HG03442 (cell line): ENCODE results near the gene FAM131A.

Source experiments
- ATAC-seq: cut with Tn5 transposase; IDR thresholded peaks from one replicate; pipeline ENCODE4 v1.9.1; 2021; ENCODE audit warnings: mild to moderate bottlenecking, moderate library complexity; ENCODE audit not compliant: unreplicated experiment

Gene FAM131A

DNA sequence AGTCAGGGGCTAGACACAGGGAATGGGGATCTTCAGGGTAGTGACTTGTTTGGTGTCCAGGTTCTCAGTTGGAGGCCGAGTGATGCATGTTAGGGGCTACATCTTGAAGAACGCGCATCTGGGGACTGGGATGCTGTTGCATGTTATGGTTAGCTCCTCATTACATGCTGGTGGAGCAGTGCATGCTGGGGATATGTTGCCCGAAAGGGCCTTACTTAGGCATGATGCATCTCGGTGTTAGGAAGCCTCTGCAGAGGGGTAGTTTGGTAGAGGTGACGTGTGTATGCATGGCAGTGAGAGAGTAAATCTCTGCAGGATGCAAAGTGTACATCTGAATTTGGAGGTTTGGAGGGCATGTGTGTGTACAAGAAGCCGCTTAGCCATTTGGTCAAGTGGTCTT, 20.6 kb upstream of the FAM131A start:
- no peak for ATAC-seq

DNA sequence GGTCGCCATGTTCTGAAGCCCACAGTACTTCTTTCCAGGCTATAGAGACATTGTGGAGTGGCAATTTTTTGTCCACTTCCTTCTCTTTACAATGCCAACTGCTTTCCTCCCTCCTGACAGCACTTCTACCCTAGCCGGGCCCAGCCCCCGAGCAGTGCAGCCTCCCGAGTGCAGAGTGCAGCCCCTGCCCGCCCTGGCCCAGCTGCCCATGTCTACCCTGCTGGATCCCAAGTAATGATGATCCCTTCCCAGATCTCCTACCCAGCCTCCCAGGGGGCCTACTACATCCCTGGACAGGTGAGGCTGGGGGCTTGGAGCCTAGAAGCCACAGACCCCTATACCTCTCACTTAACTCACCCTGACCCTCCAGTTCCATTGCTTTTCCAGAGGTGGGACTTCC, 20.2 kb upstream of the FAM131A start:
- ATAC-seq = no peak

DNA sequence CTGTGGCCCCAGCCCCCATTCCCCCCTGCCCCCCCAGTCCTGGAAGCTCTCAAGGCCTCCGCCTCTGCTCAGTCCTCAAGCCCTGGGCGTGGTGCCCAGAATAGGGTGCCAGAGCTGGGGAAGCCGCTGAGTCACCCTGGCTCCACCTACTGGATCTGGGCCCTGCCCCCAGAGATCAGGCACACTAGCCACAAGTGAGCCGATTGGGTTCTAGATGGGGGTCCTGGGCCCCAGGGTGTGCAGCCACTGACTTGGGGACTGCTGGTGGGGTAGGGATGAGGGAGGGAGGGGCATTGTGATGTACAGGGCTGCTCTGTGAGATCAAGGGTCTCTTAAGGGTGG, 17.3 kb upstream of the FAM131A start:
- ATAC-seq = no peak

DNA sequence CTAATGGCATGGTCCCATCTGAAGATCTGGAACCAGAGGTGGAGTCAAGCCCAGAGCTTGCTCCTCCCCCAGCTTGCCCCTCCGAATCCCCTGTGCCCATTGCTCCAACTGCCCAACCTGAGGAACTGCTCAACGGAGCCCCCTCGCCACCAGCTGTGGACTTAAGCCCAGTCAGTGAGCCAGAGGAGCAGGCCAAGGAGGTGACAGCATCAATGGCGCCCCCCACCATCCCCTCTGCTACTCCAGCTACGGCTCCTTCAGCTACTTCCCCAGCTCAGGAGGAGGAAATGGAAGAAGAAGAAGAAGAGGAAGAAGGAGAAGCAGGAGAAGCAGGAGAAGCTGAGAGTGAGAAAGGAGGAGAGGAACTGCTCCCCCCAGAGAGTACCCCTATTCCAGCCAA, 15.7 kb upstream of the FAM131A start:
- no peak for ATAC-seq

DNA sequence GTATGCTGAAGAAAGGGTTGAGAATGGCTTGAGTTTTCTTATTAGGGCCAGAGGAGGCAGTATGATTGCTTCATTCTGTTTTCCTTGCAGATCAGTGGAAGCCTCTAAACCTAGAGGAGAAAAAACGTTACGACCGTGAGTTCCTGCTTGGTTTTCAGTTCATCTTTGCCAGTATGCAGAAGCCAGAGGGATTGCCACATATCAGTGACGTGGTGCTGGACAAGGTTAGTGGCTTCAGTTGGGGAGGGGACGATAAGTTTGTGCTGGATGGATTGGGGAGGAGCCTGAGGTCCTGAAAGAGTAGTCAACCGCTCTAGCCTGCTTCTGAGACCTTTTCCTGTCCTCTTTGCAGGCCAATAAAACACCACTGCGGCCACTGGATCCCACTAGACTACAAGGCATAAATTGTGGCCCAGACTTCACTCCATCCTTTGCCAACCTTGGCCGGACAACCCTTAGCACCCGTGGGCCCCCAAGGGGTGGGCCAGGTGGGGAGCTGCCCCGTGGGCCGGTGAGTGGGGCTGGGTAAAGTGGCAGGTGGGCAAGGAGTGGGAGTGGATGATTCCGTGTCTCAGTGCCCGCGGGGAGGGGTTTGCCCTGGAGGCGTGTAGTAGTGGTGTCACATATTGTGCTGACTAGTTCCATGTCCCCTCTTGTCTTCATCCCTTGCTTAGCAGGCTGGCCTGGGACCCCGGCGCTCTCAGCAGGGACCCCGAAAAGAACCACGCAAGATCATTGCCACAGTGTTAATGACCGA, 14.5 kb upstream of the FAM131A start:
- no peak for ATAC-seq

DNA sequence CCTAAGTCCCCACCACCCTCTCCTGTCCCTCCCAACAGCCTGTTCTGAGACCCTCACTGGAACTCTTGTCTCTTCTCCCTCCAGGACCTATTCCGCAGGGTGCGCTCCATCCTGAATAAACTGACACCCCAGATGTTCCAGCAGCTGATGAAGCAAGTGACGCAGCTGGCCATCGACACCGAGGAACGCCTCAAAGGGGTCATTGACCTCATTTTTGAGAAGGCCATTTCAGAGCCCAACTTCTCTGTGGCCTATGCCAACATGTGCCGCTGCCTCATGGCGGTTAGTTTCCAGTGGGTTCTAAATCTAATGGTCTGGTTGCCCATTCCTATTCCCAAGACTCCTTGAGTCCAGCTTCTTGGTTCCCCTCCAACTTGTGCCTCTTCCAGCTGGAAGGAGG, 13.7 kb upstream of the FAM131A start:
- ATAC-seq = no peak

DNA sequence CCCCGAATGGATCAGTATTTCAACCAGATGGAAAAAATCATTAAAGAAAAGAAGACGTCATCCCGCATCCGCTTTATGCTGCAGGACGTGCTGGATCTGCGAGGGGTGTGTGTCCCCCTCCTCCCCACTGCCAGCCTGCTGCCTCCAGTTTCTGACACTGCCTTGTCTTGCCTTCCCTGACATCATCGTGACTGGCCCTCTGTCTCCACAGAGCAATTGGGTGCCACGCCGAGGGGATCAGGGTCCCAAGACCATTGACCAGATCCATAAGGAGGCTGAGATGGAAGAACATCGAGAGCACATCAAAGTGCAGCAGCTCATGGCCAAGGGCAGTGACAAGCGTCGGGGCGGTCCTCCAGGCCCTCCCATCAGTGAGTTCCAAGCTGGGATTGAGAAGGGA, 12.1 kb upstream of the FAM131A start:
- no peak for ATAC-seq

DNA sequence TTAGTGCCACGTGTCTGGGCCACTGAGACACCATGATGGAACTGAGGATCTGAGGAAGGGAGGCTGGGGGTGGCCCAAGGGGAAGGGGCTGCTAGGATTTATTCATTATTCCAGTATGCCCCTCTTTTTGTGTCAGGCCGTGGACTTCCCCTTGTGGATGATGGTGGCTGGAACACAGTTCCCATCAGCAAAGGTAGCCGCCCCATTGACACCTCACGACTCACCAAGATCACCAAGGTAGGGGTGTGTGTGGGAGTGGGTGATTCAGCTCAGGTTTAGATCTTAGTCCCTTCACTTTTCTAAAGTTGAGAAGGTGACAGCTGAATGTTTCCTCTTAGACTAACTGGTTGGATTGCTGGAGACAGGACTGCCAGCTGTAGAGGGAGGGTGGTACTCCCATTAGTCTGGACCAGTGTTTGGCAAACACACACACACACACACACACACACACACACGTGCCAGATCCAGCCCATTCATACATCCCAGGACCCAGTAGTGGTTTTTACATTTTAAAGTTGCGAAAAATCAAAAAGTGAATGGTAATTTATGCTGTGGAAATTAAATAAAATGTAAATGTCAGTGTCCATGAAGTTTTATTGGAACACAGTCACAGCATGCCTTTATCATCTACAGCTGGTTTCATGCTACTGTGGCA, 11.6 kb upstream of the FAM131A start:
- ATAC-seq = no peak

DNA sequence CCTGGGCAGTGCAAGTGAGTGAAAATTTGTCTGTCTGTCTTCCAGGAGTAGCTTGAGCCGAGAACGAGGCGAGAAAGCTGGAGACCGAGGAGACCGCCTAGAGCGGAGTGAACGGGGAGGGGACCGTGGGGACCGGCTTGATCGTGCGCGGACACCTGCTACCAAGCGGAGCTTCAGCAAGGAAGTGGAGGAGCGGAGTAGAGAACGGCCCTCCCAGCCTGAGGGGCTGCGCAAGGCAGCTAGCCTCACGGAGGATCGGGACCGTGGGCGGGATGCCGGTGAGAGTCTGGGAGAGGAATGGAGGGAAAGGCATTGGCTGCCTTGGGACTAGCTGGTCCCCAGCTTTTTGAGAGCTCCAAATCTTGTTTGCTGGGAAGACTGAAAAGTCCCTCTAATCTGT, 10.2 kb upstream of the FAM131A start:
- no peak for ATAC-seq

DNA sequence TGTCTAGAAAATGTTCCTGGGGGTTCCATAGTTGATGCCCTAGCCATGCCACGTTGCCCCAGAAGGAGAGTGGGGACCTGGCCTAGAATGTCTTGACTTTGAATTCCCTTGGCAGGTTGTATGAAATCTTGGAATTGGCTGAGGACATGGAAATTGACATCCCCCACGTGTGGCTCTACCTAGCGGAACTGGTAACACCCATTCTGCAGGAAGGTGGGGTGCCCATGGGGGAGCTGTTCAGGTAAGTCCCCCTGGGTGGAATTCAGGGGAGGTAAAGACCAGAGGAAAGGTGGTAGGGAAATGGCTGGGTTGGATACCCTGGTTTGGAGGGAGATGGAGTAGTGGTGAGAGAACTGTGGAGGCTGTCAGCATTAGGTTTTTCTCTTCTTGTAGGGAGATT, 8.9 kb upstream of the FAM131A start:
- no peak for ATAC-seq

DNA sequence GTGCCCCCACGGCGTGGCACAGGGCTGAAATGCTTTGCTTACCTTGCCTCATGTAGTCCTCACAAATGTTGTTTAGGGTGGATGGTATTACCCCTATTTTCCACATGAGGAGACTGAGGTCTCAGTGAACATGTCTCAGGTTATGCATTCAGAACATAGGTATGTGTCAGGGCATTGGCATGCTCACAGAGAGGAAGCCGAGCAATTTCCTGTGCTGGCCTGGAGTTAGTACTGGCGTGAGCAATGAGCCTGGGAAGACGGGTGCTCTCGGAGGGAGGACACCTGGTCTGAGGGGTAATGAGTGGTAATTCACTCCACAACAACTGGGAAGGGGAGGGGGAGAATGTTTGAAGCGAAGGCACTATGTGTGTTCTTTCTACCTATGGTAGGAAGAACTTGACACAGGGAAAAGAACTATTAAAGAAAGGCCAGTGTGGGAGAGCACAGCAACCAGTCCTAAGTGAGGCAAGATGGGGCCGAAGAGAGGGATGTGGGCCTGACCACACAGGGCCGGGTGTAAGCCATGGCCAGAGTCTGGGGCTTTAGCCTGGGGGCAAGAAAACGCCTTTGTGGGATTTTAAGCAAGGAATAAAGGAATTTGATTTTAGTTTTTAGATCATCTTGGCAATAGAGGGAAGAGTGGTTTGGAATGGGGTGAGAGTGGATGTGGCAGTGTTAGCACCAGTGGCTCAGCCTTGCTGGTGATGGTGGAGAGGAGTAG, 4.9 kb upstream of the FAM131A start:
- no peak for ATAC-seq

DNA sequence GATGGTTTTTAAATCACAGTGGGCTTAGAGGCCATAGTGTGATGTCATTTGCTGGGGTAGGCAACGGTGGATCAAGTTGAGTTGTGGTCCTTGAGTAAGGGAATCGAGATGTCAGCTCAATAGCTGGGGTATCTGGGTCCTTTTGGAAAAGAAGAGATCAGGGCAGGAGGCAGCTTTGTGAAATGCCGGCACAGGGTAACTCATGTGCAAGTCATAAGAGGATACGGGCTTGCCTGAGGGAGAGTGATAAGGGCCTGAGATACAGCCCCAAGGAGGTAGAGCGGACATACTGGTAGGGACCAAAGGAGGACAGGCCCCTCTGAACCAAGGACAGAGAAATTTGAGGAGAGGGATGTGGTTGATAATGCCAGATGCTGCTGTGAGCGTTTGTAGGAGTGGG, 4.2 kb upstream of the FAM131A start:
- ATAC-seq = no peak

DNA sequence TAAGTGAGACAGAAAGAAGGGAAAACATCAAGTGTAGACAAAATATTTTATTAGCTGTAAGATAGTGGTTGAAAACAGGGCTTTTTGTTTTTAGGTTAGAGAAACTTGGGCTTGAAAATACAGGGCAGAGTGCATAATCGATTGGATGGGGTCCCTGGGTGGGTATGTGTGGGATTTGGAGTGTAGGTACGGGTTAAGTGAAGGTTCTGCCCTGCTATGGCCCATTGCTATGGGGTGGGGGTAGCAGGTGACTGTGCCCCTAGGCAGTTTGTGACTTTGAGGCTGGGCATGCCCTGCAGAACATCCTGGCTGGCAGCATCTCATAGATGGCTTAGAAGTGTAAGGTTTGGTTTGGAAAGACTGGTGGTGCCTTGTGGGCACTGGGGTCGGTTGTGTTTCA, 3.7 kb upstream of the FAM131A start:
- no peak for ATAC-seq

DNA sequence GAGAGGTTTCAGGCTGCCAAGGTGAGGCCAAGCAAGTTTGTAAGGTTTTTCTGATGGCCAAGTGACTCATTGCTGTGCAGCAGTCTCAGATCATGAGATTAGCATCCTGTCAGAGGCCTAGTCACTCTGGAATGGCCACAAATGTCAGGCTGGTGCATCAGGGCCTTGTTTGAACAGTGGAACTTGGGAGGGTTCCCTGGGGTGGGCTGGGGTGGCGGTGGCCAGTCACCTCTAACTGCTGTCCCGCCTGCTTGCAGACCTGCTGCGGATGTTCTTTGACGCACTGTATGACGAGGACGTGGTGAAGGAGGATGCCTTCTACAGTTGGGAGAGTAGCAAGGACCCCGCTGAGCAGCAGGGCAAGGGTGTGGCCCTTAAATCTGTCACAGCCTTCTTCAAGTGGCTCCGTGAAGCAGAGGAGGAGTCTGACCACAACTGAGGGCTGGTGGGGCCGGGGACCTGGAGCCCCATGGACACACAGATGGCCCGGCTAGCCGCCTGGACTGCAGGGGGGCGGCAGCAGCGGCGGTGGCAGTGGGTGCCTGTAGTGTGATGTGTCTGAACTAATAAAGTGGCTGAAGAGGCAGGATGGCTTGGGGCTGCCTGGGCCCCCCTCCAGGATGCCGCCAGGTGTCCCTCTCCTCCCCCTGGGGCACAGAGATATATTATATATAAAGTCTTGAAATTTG, 2.8 kb upstream of the FAM131A start:
- ATAC-seq = no peak

DNA sequence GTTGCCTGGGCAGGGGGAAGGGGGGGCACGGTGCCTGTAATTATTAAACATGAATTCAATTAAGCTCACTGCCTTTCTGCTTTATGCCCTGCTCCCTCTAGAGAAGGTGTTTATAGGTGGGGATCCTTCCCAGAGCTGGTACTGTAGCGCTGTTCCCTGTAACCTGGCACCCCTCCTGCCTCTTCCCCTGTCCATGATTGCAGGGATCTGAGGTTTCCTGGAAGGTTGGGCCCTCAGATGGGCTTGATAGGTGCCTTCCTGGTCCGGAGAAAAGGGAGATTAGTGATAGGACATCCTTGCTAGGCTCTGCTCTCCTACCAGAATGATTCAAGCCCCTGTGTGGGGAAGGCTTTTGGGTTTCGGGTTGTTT, 2.1 kb upstream of the FAM131A start:
- peak; percentile 2 for ATAC-seq

DNA sequence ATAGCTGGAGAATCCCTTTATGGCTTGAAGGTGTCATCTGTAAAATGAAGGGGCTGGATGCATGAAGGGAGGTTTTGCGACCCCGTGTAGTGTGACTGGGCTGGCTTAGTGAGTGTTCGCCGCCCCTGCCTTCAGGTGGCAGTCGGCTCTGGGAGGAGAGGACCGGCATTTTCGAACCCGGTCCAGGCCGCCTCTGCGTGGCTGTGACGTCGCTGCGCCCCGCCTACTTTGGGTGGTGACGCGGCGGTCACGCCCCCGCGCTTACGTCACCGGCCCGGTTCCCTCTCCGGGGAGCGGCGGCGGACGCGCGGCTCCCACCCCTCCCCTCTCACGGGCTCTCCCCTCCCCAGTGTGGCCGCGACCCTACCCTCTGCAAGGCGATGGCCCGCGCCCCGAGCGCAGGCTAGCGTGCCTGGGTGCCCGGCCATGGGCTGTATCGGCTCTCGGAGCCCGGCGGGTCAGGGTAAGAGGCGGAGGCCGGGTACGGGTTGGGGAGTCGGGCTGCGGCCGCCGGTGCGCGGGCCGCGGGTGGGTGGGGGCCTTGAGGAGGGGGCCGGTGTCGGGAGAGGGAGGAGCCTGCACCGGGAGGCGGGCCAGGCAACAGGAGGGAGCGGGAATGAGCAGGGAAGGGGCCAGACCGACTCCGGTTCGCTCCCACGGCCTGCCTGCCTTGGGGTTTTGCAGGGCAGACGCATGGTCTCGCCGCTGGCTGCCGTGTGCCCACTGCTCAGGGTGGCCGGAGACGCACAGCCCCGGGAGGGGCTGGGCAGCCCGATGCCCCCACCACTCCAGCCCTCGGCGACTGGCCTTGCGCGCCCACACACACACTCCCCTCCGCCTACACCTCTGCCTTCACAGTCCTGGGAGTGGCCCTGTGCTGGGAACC, 1.5 kb upstream of the FAM131A start:
- peak; percentile 63 for ATAC-seq

DNA sequence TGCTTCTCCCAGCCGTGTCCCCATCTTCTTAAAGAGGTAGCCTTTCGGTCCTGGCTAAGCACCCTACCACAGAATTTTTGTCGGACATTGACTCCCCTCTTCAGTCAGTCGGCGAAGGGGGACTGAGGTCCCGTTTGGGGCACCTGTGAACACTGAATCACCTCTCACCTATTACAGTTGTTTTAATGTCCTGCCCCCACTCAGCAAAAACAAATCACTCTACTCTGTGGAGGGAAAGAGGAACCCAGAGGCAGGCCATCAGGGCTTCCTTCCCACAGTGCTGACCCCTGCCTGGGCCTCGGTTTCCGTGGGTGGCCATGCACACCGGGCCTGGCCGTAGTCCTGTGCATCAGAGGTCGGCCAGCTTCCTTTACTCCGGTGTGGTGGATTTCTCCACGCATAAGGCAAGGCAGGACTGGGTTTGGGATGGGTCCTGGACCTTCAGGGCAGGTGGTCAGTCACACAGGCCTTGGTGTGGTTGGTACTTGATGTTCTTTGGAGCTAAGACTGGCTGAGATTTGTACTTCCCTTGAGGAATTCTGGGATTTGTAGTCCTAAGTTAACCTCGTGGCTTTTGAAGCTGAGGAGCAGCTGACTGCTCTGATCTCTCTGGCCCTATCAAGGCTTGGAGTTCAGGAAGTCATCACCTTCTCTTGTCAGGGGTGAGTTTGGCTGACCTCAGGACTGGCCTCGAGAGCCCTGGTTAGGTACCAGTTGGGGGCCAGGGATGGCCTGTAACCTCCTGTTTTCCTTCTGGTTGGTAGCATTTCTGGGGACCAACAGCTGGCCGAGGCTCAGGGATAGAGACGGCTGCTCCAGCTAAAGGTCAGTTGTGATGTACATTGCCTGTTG, 627 bp upstream of the FAM131A start:
- no peak for ATAC-seq

DNA sequence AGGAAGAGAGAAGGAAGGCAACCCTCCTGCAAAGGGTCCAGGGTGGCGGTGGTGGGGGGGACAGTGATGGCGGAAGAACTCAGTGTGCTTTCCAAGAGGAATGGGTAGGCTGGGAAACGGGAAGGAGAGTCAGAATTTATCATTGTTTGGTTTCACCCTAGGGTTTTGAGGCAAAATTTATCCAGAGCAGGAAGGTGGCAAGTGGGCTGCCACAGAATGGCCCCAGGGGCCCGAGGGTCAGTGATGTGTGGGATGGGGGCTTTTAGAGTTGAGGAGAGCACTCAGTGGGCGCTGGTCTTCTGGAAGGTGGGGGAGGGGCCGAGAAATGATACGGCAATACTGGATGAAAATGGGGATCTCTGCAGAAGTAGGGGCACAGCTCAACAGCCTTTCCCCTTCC, 581 bp downstream of the FAM131A start:
- no peak for ATAC-seq

DNA sequence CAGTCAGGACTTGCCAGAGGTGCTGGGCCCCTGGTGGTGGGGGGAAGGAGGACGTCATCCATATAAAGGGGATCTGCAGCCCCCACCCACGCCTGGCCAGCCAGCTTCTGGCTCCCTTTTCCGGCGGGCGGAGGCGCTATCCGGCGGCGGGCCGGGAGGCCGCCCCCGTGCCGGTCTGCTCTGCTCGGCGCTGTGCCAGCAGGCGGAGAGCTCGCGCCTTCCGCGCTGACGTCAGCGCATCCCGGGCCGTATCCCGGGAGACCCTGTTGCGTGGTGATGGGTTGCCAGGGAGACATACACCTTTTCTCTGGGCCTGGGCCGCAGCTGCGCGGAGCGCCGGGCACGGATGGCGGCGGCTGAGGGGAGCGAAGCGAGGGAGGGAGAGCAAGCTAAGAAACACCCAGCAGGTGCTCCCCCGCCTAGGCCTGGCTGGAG, 1.1 kb downstream of the FAM131A start:
- ATAC-seq = no peak

DNA sequence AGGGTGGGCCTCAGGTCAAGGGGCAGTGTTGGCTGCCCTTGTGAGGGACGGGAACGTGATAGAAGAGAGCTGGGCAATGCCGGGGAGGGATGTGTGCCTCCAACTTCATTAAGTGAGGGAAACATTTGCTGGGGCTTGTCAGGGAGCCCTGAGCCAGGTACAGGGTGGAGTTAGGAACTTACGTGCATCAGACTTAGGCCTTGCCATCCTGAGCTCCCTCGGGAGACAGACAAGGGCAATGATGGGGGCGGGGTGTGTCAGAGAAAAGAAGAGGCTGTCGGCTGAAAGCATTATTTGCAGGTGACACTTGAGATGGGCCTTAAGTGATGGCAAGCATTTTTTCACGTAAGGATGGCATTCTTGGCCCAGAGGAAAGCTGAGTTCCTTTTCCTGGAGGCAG, 1.6 kb downstream of the FAM131A start:
- ATAC-seq = no peak
